ENCODE results near the gene KNCN. TPM values are rescaled to one million over a fixed set of nuclear protein-coding genes. Genes with fewer than 3 reads are reported as not detected.

KNCN gene
- total RNA-seq, 1 donor from 2014 or later = not detected

- peak; percentile 46 for DNase-seq (ENCODE audit: low spot score)
- Histone ChIP-seq H2AFZ (replicated peaks) (no peak overlapping the region), H3K9ac (no peak overlapping the region), H3K4me3 (no peak overlapping the region), H3K27me3 (peaks cover 100% of the 10 kb centered on the region), H3K4me2 (peak overlapping the region; percentile 38), H3K79me2 (ENCODE audit: low read depth) (no peaks in the 10 kb centered on the region), H3K4me1 (peaks cover 37% of the 10 kb centered on the region), H3F3A (ENCODE audit: low read depth) (peaks cover 36% of the 10 kb centered on the region), H3K9me3 (ENCODE audit: low read depth) (no peaks in the 10 kb centered on the region), H4K20me1 (ENCODE audit: low read depth) (peaks cover 75% of the 10 kb centered on the region), H3K36me3 (no peaks in the 10 kb centered on the region), H3K27ac (no peak overlapping the region)
- Mint-ChIP-seq H3K4me1 (peaks cover 50% of the 10 kb centered on the region), H3K4me3 (no peak overlapping the region), H3K36me3 (no peaks in the 10 kb centered on the region), H3K27ac (no peak overlapping the region), H3K9me3 (no peaks in the 10 kb centered on the region), H3K27me3 (ENCODE audit: insufficient read depth, low read depth) (peaks cover 60% of the 10 kb centered on the region)
- TF ChIP-seq, protein P1, sequence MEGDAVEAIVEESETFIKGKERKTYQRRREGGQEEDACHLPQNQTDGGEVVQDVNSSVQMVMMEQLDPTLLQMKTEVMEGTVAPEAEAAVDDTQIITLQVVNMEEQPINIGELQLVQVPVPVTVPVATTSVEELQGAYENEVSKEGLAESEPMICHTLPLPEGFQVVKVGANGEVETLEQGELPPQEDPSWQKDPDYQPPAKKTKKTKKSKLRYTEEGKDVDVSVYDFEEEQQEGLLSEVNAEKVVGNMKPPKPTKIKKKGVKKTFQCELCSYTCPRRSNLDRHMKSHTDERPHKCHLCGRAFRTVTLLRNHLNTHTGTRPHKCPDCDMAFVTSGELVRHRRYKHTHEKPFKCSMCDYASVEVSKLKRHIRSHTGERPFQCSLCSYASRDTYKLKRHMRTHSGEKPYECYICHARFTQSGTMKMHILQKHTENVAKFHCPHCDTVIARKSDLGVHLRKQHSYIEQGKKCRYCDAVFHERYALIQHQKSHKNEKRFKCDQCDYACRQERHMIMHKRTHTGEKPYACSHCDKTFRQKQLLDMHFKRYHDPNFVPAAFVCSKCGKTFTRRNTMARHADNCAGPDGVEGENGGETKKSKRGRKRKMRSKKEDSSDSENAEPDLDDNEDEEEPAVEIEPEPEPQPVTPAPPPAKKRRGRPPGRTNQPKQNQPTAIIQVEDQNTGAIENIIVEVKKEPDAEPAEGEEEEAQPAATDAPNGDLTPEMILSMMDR (IDR thresholded peaks at IDR 0.05) = no peak
- TF ChIP-seq EZH2phosphoT487 (IDR thresholded peaks at IDR 0.05) = no peak
- TF ChIP-seq EZH2 (IDR thresholded peaks at IDR 0.05) = peak; percentile 64
These were observed 24.7 kb downstream of the KNCN start for GRCh38 chr1:46526691-46527291.

DNA sequence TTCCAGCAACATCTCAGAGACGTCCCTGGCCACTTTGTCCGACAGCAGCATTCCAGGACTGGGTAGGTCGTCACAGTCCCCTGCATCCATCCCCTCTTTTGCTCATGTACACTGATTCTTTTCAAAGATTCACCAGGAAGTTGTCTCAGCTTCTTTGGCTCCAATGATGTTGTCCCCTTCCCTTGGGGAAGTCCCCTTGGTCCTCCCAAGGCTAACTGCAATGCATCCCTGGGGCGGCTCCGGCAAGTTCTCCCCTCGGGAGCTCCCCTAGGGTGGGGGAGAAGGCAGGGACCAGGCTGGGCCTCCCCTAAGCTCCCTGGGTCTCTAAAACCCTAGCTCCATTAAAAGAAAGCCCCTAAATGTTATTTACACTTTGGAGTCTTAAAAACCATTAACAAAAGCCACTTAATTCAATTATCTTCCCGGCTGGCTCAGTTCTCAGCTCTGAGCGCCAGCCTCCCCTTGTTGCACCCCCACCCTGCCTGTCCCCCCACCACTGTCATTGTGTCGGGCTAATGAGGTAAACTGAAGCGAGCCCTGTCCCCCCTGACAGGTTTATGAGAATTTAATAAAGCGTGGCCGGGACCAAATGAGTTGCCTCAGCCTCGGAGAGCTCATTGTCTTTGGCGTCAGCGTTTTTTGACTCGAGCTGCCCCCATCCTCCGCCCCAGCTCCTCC is 25.3 kb downstream of the KNCN start:
- H3K4me3 ChIP-seq = no peak overlapping the region
- peaks cover 100% of the 10 kb centered on the region for H3K27me3 ChIP-seq
- no peaks in the 10 kb centered on the region for H3K79me2 ChIP-seq (ENCODE audit: low read depth)
- H3K27me3 Mint-ChIP-seq (ENCODE audit: insufficient read depth, low read depth) = peaks cover 59% of the 10 kb centered on the region
- peaks cover 53% of the 10 kb centered on the region for H3K4me1 Mint-ChIP-seq
- H3K27ac ChIP-seq = no peak overlapping the region
- H3K27ac Mint-ChIP-seq = no peak overlapping the region
- H2AFZ ChIP-seq (replicated peaks) = no peak overlapping the region
- H3K4me3 Mint-ChIP-seq = peak overlapping the region; percentile 72
- no peaks in the 10 kb centered on the region for H3K36me3 Mint-ChIP-seq
- peaks cover 36% of the 10 kb centered on the region for H3F3A ChIP-seq (ENCODE audit: low read depth)
- H3K4me1 ChIP-seq = peaks cover 37% of the 10 kb centered on the region
- TF ChIP-seq EZH2 (IDR thresholded peaks at IDR 0.05) (no peak), EZH2phosphoT487 (IDR thresholded peaks at IDR 0.05) (peak; percentile 46)
- no peaks in the 10 kb centered on the region for H3K36me3 ChIP-seq
- peak; percentile 58 for DNase-seq (ENCODE audit: low spot score)
- no peaks in the 10 kb centered on the region for H3K9me3 Mint-ChIP-seq
- H3K9ac ChIP-seq = no peak overlapping the region
- H3K4me2 ChIP-seq = peak overlapping the region; percentile 38
- H3K9me3 ChIP-seq (ENCODE audit: low read depth) = no peaks in the 10 kb centered on the region
- H4K20me1 ChIP-seq (ENCODE audit: low read depth) = peaks cover 78% of the 10 kb centered on the region

DNA sequence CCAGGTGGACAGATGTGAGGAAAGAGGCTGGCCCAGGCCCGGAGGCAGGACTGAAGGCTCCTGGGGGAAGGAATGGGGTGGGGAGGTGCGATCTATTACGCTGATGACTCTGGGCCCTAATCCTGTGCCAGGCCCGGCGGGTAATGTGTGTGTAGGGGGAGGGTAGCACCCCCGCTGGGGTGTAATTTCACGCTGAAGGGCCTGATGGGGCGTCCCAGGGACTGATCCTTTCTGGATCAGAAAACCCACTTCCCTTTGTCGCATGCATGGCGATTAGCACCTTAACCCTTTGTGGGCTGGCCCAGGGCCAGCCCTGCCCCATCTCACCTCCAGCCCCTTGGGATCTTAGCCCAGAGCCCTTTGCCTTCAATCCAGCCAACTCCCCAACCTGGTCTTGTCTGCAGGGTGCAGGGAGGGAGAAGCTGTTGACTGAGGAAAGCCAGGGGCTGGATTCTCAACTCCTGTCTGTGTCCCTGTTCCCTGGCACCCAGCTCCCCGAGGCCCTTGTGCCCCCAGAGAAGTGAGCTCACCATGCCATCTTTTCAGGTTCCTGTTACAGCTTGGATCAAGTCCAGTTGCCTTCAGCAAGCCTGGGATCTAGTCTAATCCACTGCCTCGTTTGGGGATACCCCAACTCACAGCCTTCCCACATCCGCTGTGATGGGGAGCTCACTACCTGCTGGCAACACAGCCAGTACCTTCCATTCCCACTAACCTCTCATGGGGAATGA is 26.0 kb downstream of the KNCN start:
- Histone ChIP-seq H4K20me1 (ENCODE audit: low read depth) (peaks cover 85% of the 10 kb centered on the region), H3K4me3 (no peak overlapping the region), H3K79me2 (ENCODE audit: low read depth) (no peaks in the 10 kb centered on the region), H3K9me3 (ENCODE audit: low read depth) (no peaks in the 10 kb centered on the region), H3K27me3 (peaks cover 100% of the 10 kb centered on the region), H3K9ac (no peak overlapping the region), H3K4me1 (peaks cover 38% of the 10 kb centered on the region), H3K4me2 (peak overlapping the region; percentile 52), H2AFZ (replicated peaks) (no peak overlapping the region), H3F3A (ENCODE audit: low read depth) (peaks cover 36% of the 10 kb centered on the region), H3K27ac (no peak overlapping the region), H3K36me3 (no peaks in the 10 kb centered on the region)
- Mint-ChIP-seq H3K27ac (no peak overlapping the region), H3K4me1 (peaks cover 57% of the 10 kb centered on the region), H3K4me3 (peak overlapping the region; percentile 72), H3K27me3 (ENCODE audit: insufficient read depth, low read depth) (peaks cover 55% of the 10 kb centered on the region), H3K9me3 (no peaks in the 10 kb centered on the region), H3K36me3 (no peaks in the 10 kb centered on the region)
- DNase-seq (ENCODE audit: low spot score) = peak; percentile 72
- no peak for TF ChIP-seq EZH2phosphoT487 (IDR thresholded peaks at IDR 0.05)

- Mint-ChIP-seq H3K36me3 (no peaks in the 10 kb centered on the region), H3K27me3 (ENCODE audit: insufficient read depth, low read depth) (peaks cover 56% of the 10 kb centered on the region), H3K4me1 (peaks cover 63% of the 10 kb centered on the region), H3K27ac (peak overlapping the region; percentile 55), H3K4me3 (peak overlapping the region; percentile 30), H3K9me3 (no peaks in the 10 kb centered on the region)
- Histone ChIP-seq H3K4me2 (peak overlapping the region; percentile 52), H3K9me3 (ENCODE audit: low read depth) (no peaks in the 10 kb centered on the region), H3K9ac (no peak overlapping the region), H3K27ac (no peak overlapping the region), H3K27me3 (peaks cover 98% of the 10 kb centered on the region), H2AFZ (replicated peaks) (no peak overlapping the region), H3K36me3 (no peaks in the 10 kb centered on the region), H3K4me1 (peaks cover 43% of the 10 kb centered on the region), H3F3A (ENCODE audit: low read depth) (peaks cover 36% of the 10 kb centered on the region), H3K4me3 (no peak overlapping the region), H4K20me1 (ENCODE audit: low read depth) (peaks cover 91% of the 10 kb centered on the region), H3K79me2 (ENCODE audit: low read depth) (no peaks in the 10 kb centered on the region)
- TF ChIP-seq, protein P1 (IDR thresholded peaks at IDR 0.05) = no peak
- TF ChIP-seq EZH2 (IDR thresholded peaks at IDR 0.05) (no peak), EZH2phosphoT487 (IDR thresholded peaks at IDR 0.05) (no peak)
- no peak for DNase-seq (ENCODE audit: low spot score)
These were observed 26.6 kb downstream of the KNCN start for GRCh38 chr1:46524843-46525242.
